K562 (cell line): ENCODE data around the gene ZFP69. TPM values are rescaled to one million over a fixed set of nuclear protein-coding genes. Genes with fewer than 3 reads are reported as not detected.

ENCODE experiments used
- ATAC-seq: fragments of 200-7000 bp; cut with Tn5 transposase; 3 replicates; pipeline ENCODE4 v1.9.1; 2020; ENCODE audit warnings: moderate library complexity
- BruUV-seq: library from RNA; stranded (reverse); fragments of 400-500 nt; replicated peaks from 2 replicates; lab custom pipeline; 2021; lab: Mats Ljungman, UMichigan
- CTCF ChIA-PET: fragments of 300-600 bp; formaldehyde crosslinking; extraction: SDS; loops from one replicate; lab custom pipeline; 2021; ENCODE audit warnings: low intra/inter-chr PET ratio; lab: Yijun Ruan, JAX
- POLR2A ChIA-PET: fragments of 300-600, 350-650 bp; sonication (Branson Sonifier 250); formaldehyde crosslinking; extraction: SDS; loops from one replicate; lab custom pipeline; 2021; ENCODE audit warnings: antibody characterized with exemption, inconsistent platforms; lab: Yijun Ruan, JAX
- DNase-seq, 4 experiments: peaks; one replicate each; pipeline versions ENCODE4 v3.0.0 to v3.0.0-alpha.2; 2011 to 2018; ENCODE audit warnings: low spot score in 3 of 4, mixed read lengths in 3 of 4; ENCODE audit errors: extremely low read depth in 1 of 4
- FAIRE-seq: peaks from 2 replicates; lab custom pipeline; 2011; peaks lifted over from hg19 to GRCh38; lab: Jason Lieb, UNC
- H2AFZ ChIP-seq: 2 replicates; pipeline ENCODE4 v1.6.0; 2011; ENCODE audit warnings: low read depth, low read length, control low read depth, inconsistent platforms
- H3K27ac ChIP-seq: fragments of 200-600 bp; 3 replicates; pipeline ENCODE4 v1.8.0; 2011; ENCODE audit warnings: low read depth, mild to moderate bottlenecking, control low read depth, inconsistent platforms, low read length, moderate library complexity, mixed read lengths; ENCODE audit errors: extremely low read depth
- H3K27me3 ChIP-seq, 2 experiments: fragments of 300-600 bp in 1 of 2; 2 replicates in 1 of 2; 3 replicates in 1 of 2; pipeline versions ENCODE4 v1.6.0 to v1.8.0; 2011; ENCODE audit warnings: inconsistent platforms in 2 of 2, low read length in 2 of 2, mild to moderate bottlenecking in 1 of 2, mixed read lengths in 1 of 2, moderate library complexity in 1 of 2; ENCODE audit not compliant: control insufficient read depth in 2 of 2, insufficient read depth in 2 of 2
- H3K36me3 ChIP-seq: fragments of 300-600 bp; 3 replicates; pipeline ENCODE4 v1.8.0; 2011; ENCODE audit warnings: mild to moderate bottlenecking, low read length, inconsistent platforms; ENCODE audit not compliant: control insufficient read depth, insufficient read depth
- H3K4me1 ChIP-seq, 2 experiments: fragments of 200-600 bp in 1 of 2; replicated peaks in 1 of 2; 2 replicates in 1 of 2; 3 replicates in 1 of 2; pipeline versions ENCODE4 v1.5.1 to v1.8.0; 2011; ENCODE audit warnings: inconsistent platforms in 2 of 2, low read length in 2 of 2, mild to moderate bottlenecking in 1 of 2, mixed read lengths in 1 of 2, moderate library complexity in 1 of 2; ENCODE audit not compliant: control insufficient read depth in 2 of 2, insufficient read depth in 2 of 2
- H3K4me2 ChIP-seq: 2 replicates; pipeline ENCODE4 v1.6.1; 2011; ENCODE audit warnings: low read length, control low read depth, inconsistent platforms, mixed read lengths; ENCODE audit not compliant: insufficient read depth
- H3K4me3 ChIP-seq: fragments of 200-600 bp; sonication (generic), shearing (Covaris generic); 2 replicates; pipeline ENCODE4 v1.5.1; 2016; ENCODE audit warnings: control low read depth, inconsistent platforms
- H3K79me2 ChIP-seq: fragments of 200-600 bp; 3 replicates; pipeline ENCODE4 v1.8.0; 2011; ENCODE audit warnings: low read length, inconsistent platforms; ENCODE audit not compliant: control insufficient read depth, insufficient read depth
- H3K9ac ChIP-seq, 2 experiments: 2 replicates each; pipeline versions ENCODE4 v1.6.0 to v1.6.1; 2011; ENCODE audit warnings: low read depth in 2 of 2, low read length in 2 of 2, control low read depth in 1 of 2, inconsistent platforms in 1 of 2, mild to moderate bottlenecking in 1 of 2, mixed read lengths in 1 of 2; ENCODE audit not compliant: insufficient read depth in 1 of 2
- H3K9me1 ChIP-seq: one replicate; pipeline ENCODE4 v1.6.0; 2011; ENCODE audit warnings: inconsistent platforms, mild to moderate bottlenecking, low read length, moderate library complexity; ENCODE audit not compliant: control insufficient read depth, insufficient read depth
- H3K9me3 ChIP-seq: replicated peaks from 2 replicates; pipeline ENCODE4 v1.5.1; 2011; ENCODE audit warnings: low read depth, low read length, inconsistent platforms; ENCODE audit not compliant: control insufficient read depth, insufficient read depth
- H4K20me1 ChIP-seq: replicated peaks from 2 replicates; pipeline ENCODE4 v1.6.1; 2011; ENCODE audit warnings: low read length, inconsistent platforms, mixed read lengths; ENCODE audit not compliant: control insufficient read depth, insufficient read depth
- ATF3 ChIP-seq, 2 experiments: fragments of 450-650 bp in 1 of 2; sonication (generic) in 1 of 2; formaldehyde crosslinking in 1 of 2; IDR thresholded peaks in 1 of 2; conservative IDR thresholded peaks in 1 of 2; 2 replicates each; pipeline versions ENCODE4 v1.6.1 to v1.8.1; 2016 to 2023; ENCODE audit warnings: mild to moderate bottlenecking in 2 of 2, moderate library complexity in 2 of 2, inconsistent platforms in 1 of 2, missing genetic modification reagents in 1 of 2
- DPF2 ChIP-seq: fragments of 450-650 bp; IDR thresholded peaks from 2 replicates; pipeline ENCODE4 v1.6.1; 2016
- KDM5B ChIP-seq: fragments of 200-600 bp; sonication (generic); IDR thresholded peaks from 2 replicates; pipeline ENCODE4 v1.6.1; 2012; ENCODE audit warnings: low read depth, mild to moderate bottlenecking, moderate library complexity, low read length, control low read depth, inconsistent platforms; ENCODE audit not compliant: insufficient replicate concordance
- RB1 ChIP-seq: fragments of 450-650 bp; IDR thresholded peaks from 2 replicates; pipeline ENCODE4 v1.6.1; 2017; ENCODE audit warnings: low read depth, mild to moderate bottlenecking
- SMARCE1 ChIP-seq: fragments of 450-650 bp; IDR thresholded peaks from 2 replicates; pipeline ENCODE4 v1.7.1; 2016; ENCODE audit warnings: mild to moderate bottlenecking
- WGBS: fragments of 100-300 bp; shearing (Covaris generic); methylation state at CpG from one replicate; pipeline ENCODE4 v1.1.6; 2016; ENCODE audit warnings: low coverage, mixed read lengths; ENCODE audit not compliant: insufficient coverage; ENCODE audit errors: missing lambda C conversion rate; 5-methylcytosine and 5-hydroxymethylcytosine counted together
- in situ Hi-C: fragments of 300-500 bp; cut with MboI; formaldehyde crosslinking; loops from 4 replicates; pipeline ENCODE4 v1.15.0; 2018; ENCODE audit warnings: inconsistent platforms, mixed read lengths
- intact Hi-C: fragments of 100-400 bp; cut with micrococcal nuclease; formaldehyde crosslinking; loops from 2 replicates; pipeline ENCODE4 v1.14.2; 2022
- polyA plus RNA-seq, 8 experiments: library from polyadenylated mRNA; depleted of rRNA in 4 of 8; stranded (reverse) in 5 of 8; unstranded in 3 of 8; fragments of >200 nt; fragmentation: Nextera tagmentation in 2 of 8; fragmentation: Illumina TruSeq in 1 of 8; extraction: Ambion mirVana in 2 of 8; extraction: Trizol in 1 of 8; gene quantifications; 2 replicates each; pipeline versions ENCODE4 v1.2.1 to v1.2.3, GENCODE V29; 2011 to 2014; ENCODE audit warnings: inconsistent platforms in 1 of 8, missing spikeins in 1 of 8
- total RNA-seq, 7 experiments: library from RNA; depleted of rRNA in 6 of 7; stranded (reverse); fragments of >200 nt in 6 of 7; fragmentation: Illumina TruSeq in 2 of 7; extraction: Trizol in 2 of 7; gene quantifications; 2 replicates each; pipeline versions ENCODE4 v1.2.1 to v1.2.3, GENCODE V29; 2011 to 2021; ENCODE audit warnings: low replicate concordance in 1 of 7

Gene ZFP69
- total and polyA plus RNA-seq, 9 of the 15 experiments (the other 6 are each of a cell fraction or from before 2014, with no cell fraction given): 2.0 to 8.4 (median 5.7) TPM

GRCh38 chr1:40450495-40451237 is 26.4 kb upstream of the ZFP69 start (continued):
- TF ChIP-seq ATF3 (IDR thresholded peaks at IDR 0.05) (peak; percentile 99), ATF3 (CRISPR knock-in tag; conservative IDR thresholded peaks at IDR 0.05) (0 out of 2 replicates have a peak, but pooled peaks have one; percentile 61), KDM5B (no peak)
- TF ChIP-seq, all 486 proteins: peak for 78

GRCh38 chr1:40451238-40451585 is 25.9 kb upstream of the ZFP69 start:
- FAIRE-seq: no peak
- H3K27me3 ChIP-seq: no peaks in the 10 kb centered on the region
- in situ Hi-C loops (no loop called here), intact Hi-C loops (no loop called here)
- no peaks in the 10 kb centered on the region for H3K9me1 ChIP-seq
- 0 out of 2 replicates have a peak, but pooled peaks have one; percentile 4 for TF ChIP-seq DPF2
- TF ChIP-seq SMARCE1: 0 out of 2 replicates have a peak, but pooled peaks have one; percentile 11
- no peak for TF ChIP-seq RB1
- peaks cover 17% of the 10 kb centered on the region for H3K9me3 ChIP-seq
- CTCF ChIA-PET: no interaction called here
- H3K36me3 ChIP-seq: peaks cover 11% of the 10 kb centered on the region; the same call in 2 of the 3 replicates
- peaks cover 22% of the 10 kb centered on the region for H3K79me2 ChIP-seq
- peaks cover 10% of the 10 kb centered on the region in 2 experiments; a peak in 3 of 5 replicates for H3K4me1 ChIP-seq
- WGBS: 40% methylated on average over 1 of the region's 1 CpG
- peak overlapping the region; percentile 58 for H3K4me3 ChIP-seq
- DNase-seq: no peak
- peak overlapping the region; percentile 98 for H2AFZ ChIP-seq
- H3K4me2 ChIP-seq: peak overlapping the region; percentile 90
- no peaks in the 10 kb centered on the region for H4K20me1 ChIP-seq
- H3K9ac ChIP-seq: peak overlapping the region; percentile 80 to 90; a peak in 3 of 4 replicates
- ATAC-seq: no peak
- peak overlapping the region; percentile 79 for H3K27ac ChIP-seq
- no TSS peak for BruUV-seq
- POLR2A ChIA-PET: interaction anchor here (0.7 to 2.2 kb wide), 6 partner anchors 9 to 551 kb away, joined by 3 to 7 read pairs (median 4); partner anchors contain the start of genes EXO5 and ZFP69
